GM19193 (cell line): ENCODE measurements around the gene MOB1B.

Experiments used
- POLR2A ChIP-seq: IDR thresholded peaks from 4 replicates; pipeline ENCODE4 v1.6.1; 2011; ENCODE audit not compliant: insufficient read depth, insufficient read length; ENCODE audit errors: extremely low read depth

The MOB1B gene

DNA sequence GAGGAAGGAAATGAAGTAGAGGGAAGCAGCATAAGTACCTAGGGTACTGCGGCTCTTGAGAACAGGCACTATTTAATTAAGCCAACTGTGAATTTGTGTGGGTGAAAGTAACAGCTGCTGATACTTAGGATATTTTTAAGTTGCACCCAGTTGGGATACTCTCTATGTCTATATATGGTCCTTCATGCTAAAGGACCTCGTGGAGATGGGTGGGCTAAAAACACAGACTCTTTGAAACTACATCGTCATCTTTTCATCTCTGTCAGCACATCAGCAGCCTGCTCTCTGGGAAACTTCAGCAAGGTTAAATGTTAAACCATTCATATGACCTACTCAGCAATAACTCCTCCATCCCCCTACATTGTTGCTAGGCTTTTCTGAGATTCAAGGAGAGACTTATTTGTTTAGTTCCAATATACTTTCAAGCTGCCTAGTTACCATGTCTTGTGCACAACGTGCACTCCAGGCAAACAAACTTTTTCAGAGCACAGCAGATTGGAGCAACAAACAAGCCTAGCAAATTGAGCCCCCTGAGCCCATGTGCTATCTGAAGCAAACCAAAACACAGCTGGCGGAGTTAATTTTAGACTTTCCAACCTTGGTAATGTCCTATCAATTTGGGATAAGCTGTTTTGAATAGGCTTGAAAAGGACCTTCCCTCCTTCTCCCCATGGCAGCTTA lies 6.2 kb upstream of the MOB1B start:
- TF ChIP-seq POLR2A: no peak

DNA sequence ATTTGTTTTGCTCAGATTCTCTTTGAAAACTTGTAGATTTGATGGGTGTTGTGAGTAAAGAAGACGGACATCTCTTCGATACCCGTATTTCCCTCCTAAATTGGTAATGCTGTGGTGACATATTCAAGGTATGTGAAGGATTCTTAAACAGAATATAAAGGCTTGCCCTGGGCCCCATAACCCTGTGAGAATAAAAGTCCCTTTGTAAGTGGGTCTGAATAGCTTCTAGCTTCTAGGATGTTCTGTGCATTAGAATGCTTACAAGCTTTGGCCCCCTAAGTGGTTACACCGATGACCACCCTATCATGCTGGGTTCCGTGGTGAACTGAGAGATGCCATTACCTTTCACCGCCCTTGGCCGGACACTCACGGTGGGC lies 574 bp upstream of the MOB1B start:
- TF ChIP-seq POLR2A: no peak

DNA sequence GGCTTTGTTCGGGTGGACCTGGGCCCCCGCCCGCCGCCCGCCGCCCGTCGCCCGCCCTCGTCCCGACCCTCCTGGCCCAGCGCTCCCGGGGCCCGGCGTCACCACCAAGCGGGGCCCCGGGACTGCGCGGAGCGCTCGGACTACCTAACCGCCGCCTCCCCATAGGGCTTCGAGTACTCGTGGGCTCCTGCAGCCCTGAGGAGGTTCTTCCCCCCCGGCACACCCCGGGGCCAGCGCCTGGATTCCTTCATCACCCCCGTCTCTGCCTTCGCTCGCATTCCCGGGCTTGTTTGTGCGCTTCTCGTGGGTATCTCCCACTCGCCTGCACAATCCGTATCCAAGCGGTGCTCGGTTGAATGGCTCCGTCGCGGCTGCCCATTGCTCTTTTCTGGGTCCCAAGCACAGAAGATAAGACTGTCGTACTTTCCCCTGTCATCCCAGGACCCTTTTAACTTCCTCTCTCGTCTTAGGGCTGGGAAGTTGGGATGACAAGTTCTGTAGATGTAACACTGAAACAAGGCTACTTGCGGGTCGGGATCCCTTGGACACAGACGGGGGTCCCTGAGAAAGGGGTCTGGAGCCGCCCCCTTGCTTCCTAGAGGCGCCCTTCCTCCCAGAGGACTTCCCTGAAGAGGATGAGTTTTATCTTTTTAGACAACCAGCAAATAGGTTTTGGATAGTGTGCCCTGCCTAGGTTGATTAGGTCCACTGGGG lies 565 bp downstream of the MOB1B start:
- no peak for TF ChIP-seq POLR2A

DNA sequence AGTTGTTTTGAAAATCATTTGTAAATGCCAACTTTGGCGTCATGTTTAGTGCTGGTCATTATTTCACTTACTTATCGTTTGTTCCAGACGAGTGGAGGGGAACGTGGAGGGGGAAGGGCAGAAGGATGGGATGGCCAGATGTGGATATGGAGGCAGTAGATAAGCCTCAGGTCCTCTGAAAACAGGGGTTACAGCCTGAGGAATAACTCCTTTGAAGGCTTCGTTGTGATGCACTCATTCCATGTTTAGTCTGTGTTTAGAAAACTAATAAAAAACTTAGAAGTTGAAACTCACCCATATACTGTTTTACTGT lies 1.1 kb downstream of the MOB1B start:
- TF ChIP-seq POLR2A: no peak

DNA sequence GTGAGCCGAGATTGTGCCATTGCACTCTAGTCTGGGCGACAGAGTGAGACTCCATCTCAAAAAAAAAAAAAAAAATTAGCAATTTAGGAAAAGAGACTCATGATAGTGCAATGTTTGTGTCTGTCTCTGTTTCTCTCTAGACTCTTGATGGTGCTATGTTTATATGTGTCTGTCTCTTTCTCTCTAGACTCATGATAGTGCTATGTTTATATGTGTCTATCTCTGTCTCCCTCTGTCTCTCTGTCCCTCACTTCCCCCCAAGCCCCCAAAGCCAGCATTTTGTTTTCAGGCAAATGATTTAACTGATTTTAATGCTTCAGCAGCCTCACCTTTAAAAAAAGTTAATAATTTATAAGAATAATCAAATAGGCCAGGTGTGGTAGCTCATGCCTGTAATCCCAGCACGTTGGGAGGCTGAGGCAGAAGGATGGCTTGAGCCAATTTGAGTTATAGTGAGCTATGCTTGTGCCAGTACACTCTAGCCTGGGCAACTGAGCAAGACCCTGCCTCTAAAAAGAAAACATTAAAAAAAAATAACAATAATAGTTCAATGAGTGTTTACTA lies 6.9 kb downstream of the MOB1B start:
- TF ChIP-seq POLR2A: no peak

DNA sequence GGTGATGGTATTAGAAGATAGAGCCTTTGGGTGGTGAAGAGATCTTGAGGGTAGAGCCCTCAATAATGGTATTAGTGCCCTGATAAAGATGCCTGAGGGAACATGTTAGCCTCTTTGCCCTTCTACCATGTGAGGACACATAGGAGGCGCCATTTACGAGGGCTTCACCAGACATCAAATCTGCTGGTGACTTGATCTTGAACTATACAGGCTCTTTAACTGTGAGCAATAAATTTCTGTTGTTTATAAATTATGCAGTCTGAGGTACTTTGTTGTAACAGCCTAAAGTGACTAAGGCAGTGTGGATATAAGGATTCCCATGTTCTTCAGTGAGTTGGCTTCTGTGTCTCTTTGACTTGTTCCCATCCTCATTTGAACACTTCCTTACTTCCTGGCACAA lies 11.8 kb downstream of the MOB1B start:
- no peak for TF ChIP-seq POLR2A

DNA sequence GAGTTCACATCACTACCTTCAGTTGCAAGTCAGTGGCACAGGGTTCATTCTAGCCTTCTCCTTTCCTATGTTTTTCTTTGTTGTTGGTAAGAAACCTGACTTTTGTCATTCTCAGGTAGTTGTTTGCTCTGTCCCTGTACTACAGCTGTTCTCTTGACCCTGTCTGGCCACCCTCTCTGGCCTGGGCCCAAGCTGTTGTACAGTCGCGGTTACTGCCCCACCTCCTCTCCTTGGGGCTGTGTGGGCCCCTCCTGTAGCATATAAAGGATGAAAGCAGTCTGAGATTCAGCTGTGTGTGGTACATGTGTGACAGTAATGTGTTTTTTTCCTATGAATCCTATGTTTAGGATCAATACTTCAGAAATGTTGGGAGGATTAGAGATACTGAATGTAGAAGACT lies 12.5 kb downstream of the MOB1B start:
- TF ChIP-seq POLR2A: no peak

DNA sequence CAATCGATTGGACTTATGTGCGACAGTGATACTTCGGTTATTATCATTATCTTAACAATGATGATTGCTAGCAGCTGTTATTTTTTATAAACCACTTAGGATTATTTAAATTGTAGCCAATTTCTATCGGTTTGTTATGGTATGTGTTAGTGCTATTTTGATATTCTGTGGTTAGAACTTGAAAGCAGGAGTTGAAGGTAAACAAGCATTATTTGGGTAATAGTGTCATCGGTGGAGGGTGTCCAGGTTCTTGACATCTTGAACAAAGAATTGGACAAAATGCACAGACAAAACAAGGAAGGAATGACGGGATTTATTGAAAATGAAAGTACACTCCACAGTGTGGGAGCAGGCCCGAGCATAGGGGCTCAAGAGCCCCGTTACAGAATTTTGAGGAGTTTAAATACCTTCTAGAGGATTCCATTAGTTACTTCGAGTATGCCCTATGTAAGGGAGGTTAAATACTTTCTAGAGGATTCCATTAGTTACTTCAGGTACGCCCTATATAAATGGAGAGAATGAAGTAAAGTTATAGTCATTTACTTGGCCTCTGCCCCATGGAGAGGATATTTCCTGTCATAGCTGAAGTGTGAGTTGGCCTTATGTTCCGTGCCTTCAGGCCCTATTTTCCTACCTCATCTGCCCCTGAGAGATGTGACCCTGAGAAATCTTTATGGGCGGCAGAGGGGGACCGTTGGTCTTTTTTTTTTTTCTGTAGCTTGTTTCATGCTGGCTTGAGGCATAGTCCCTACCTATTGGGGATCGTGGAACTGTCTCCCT lies 13.1 kb downstream of the MOB1B start:
- no peak for TF ChIP-seq POLR2A

DNA sequence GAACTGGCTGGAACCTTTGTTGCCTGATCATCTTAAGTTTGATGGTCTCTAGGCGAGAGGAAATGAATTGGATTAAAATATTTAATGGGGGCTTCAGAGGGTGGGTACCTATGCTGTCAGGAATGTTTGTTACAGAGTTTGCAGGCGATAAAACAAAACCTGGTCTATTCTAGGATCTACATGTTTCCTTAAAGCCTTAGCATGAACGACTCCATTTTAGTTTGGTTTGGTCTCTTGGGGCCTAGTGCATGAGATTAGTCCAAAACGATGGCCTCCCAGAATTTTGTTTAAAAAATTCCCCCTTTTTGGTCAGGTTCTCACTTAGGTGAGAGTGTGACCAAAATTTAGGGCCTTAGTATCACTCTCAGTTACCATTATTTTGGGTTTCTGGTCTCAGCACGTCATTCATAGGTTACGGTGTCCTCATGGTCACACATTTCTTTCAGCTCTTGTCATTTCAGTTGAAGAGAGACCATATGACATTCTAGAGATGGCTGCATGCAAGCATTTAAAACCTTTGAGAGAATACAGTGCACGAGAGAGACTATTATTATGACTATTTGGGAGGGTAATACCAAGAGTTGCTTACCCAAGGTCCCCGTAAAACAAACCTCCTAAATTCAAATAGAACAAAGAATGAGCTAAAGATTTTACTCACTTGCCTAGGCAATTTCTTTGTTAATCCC lies 13.8 kb downstream of the MOB1B start:
- TF ChIP-seq POLR2A: no peak

DNA sequence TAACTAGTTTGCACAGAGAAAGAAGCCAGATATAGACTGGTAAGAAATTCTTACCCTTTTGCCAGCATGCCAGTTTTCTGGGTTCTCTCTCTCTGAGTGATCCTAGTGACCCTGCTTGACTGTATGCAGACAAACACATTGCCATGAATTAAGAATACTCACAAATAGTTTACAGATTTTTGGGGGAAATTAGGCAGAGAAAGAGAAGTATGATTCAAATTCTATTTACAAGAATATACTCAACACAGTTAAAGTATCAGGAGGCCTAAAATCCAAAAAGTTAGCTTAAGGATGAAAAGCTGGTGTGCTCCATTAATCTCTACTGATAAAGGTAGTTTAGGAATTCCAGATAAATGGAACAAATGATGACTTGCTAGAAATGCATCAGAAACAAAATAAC lies 18.4 kb downstream of the MOB1B start:
- TF ChIP-seq POLR2A: no peak

DNA sequence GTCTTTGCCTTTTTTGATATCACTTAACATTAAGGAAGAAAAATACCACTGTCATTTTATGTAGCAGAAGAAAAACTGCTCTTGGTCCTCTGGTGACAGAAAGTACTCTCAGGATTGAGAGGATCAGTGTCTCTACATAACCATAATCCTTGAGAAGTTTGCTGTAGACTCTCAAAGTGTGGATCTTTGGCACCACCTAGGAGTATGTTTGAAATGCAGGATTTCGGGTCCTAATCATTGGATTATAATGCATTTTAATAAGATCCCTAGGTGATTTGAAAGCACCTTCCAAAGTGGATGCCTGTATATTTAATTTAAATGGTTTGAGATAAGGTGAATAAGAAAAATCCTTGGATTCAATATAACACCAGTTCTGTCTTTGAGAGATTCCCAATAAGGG lies 23.2 kb downstream of the MOB1B start:
- TF ChIP-seq POLR2A: no peak

DNA sequence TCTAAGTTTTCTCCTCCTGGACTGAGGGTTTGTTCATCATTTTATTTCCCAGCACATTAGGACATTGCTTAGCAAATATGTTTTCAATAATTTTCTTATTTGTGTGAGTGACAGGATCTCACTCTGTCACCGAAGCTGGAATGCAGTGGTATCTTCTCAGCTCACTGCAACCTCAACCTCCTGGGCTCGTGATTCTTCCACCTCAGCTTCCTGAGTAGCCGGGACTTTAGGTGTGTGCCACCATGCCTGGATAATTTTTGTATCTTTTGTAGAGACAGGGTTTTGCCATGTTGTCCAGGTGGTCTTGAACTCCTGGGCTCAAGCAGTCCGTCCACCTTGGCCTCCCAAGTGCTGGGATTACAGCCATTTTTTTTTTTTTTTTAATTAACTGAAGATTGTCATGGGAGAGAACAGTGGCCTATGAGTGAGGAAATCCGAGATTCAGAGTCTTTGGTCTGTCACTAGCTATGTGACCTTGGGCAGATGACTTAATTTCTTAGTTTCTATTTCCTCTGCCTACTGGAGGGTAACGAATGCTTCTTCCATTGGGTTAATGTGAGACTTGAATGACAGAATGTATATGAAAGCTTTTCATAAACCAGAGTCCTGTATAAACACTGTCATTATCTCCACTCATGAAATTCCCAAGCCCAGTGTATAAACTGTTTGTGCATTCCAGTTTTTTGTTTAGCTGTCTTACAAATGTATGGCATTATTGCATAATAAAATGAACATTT lies 23.9 kb downstream of the MOB1B start:
- TF ChIP-seq POLR2A: no peak

DNA sequence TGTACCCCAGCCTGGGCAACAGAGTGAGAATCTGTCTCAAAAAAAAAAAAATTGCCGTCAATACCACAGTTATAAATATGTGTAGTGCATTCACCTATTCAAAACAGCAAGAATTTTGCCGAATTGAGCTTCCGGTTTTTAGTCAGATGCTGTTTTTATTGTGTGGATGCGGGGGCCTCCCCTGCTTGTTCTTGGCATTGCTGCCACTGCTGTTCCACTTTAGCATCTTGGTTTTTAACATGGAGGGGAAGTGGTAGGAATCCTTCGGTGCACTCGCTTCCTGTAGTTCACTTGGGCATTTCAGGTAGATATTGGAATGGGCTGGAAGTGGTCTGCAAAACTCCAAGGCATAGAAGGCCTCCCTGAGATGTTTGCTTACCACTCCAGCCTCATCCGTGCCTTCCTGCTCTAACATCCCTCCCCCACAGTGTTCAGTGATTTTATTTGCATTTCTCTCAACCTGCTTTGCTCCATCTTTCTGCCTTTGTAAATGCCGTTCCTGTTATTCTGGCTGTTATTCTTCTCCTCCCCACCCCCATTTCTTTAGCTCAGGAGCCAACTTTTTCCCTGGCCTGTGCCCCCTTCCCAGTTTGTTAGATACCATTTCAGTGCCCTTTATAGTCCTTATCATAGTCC lies 25.5 kb downstream of the MOB1B start:
- TF ChIP-seq POLR2A: no peak

DNA sequence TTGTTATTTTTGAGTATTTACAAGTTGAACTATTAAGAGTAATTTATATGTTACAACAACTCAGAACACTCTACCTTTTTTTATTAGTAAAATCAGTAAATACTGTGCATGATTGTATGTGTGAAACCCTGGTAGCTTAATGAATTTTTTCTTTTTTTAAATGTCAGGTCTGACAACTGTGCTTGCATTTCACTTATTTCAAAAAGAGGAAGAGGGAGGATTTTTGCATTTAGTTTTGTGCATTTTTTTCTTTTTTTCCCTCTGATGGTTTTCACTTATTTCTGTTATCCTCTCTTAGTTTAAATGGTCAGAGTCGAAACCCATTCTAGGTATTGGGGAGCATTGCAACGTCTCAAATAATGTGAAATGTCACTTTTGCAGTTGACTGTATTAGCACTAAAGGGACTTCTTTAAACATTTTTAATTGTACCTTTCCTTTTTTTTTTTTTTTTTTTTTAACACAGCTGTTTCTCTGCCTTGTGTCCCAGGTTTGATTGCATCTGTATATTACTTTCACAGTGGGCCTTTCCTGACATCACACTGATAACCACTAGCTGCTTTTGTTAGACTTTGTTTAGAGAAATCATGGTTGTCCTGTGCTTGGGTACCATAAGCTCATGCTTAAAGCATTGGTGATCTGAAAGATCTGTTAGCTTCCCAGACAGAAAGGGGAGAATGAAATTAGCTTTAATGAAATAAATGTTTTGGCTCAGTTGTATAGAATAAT lies 28.5 kb downstream of the MOB1B start:
- TF ChIP-seq POLR2A: no peak

DNA sequence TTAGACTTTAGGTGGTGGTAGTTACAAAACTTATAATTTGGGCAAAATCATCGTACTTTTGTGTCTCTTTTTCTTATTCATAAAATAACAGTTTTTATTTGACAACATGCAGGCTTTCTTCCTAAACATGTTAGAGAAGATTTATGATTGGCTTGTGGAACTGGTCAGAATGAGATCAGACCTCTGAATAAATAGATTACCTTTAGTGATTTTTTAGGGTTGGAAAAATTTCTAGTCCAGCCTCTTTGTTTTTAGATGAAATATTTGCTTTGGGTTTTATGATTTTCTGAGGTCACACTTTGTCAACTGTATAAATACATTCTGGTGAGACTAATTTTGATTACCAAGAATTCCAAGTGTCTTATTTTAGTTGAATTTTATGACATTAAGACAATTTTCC lies 29.2 kb downstream of the MOB1B start:
- TF ChIP-seq POLR2A: no peak
